HG02678 (cell line): ENCODE data around the gene ATAD1.
"Not testable (repeated sequence)": the region's sequence is repeated elsewhere in the genome, so short reads cannot be mapped to it uniquely, and the experiment has no call there.

Source experiments
- ATAC-seq: cut with Tn5 transposase; IDR thresholded peaks from one replicate; pipeline ENCODE4 v1.9.1; 2021; ENCODE audit warnings: mild to moderate bottlenecking, moderate library complexity; ENCODE audit not compliant: unreplicated experiment

ATAD1 gene

GRCh38 chr10:87817609-87818504 is at the start of gene ATAD1:
TSS of gene ATAD1 (minus strand) at chr10:87818226. CDS start at chr10:87814599, 3,627 bp downstream.
- ATAC-seq = peak; percentile 79

- no peak for ATAC-seq
Observed at GRCh38 chr10:87867453-87867852, 49.4 kb upstream of the ATAD1 start.

GRCh38 chr10:87866412-87866974 is 48.5 kb upstream of the ATAD1 start:
- ATAC-seq = no peak

- ATAC-seq = no peak
Observed at GRCh38 chr10:87865241-87865881, 47.3 kb upstream of the ATAD1 start.

DNA sequence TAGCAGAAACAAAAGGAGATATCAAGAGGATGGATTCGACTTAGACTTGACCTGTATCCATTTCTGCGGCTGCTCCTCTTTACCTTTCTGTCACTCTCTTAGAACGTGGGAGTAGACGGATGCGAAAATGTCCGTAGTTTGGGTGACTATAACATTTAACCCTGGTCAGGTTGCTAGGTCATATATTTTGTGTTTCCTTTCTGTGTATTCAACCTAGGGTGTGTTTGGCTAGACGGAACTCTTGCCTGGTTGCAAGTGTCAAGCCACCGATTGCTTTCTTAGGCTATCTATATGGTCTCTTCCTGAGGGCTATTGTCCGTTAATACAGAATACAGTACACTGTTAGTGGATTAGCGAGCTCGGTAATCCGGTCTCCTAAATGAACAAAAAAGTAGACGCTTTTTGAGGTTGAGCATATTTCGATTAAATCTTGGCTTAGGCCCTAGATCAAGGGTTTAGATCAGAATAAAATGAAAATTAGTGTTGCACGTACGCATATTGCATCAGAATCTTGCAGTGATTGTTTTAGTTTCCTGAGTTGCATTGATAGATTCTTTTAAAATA is 46.6 kb upstream of the ATAD1 start:
- no peak for ATAC-seq

DNA sequence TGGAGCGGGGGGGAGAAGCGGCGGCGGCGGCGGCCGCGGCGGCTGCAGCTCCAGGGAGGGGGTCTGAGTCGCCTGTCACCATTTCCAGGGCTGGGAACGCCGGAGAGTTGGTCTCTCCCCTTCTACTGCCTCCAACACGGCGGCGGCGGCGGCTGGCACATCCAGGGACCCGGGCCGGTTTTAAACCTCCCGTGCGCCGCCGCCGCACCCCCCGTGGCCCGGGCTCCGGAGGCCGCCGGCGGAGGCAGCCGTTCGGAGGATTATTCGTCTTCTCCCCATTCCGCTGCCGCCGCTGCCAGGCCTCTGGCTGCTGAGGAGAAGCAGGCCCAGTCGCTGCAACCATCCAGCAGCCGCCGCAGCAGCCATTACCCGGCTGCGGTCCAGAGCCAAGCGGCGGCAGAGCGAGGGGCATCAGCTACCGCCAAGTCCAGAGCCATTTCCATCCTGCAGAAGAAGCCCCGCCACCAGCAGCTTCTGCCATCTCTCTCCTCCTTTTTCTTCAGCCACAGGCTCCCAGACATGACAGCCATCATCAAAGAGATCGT is 46.0 kb upstream of the ATAD1 start:
- not testable (repeated sequence) for ATAC-seq

DNA sequence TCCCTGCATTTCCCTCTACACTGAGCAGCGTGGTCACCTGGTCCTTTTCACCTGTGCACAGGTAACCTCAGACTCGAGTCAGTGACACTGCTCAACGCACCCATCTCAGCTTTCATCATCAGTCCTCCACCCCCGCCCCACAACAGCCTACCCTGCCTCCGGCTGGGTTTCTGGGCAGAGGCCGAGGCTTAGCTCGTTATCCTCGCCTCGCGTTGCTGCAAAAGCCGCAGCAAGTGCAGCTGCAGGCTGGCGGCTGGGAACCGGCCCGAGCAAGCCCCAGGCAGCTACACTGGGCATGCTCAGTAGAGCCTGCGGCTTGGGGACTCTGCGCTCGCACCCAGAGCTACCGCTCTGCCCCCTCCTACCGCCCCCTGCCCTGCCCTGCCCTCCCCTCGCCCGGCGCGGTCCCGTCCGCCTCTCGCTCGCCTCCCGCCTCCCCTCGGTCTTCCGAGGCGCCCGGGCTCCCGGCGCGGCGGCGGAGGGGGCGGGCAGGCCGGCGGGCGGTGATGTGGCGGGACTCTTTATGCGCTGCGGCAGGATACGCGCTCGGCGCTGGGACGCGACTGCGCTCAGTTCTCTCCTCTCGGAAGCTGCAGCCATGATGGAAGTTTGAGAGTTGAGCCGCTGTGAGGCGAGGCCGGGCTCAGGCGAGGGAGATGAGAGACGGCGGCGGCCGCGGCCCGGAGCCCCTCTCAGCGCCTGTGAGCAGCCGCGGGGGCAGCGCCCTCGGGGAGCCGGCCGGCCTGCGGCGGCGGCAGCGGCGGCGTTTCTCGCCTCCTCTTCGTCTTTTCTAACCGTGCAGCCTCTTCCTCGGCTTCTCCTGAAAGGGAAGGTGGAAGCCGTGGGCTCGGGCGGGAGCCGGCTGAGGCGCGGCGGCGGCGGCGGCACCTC is 45.3 kb upstream of the ATAD1 start, which contains the start of the genes KLLN and PTEN:
Gene KLLN (minus strand): TSS at position 481 of the 891 bp plus-strand sequence. CDS start 1,046 bp downstream, outside the sequence.
Gene PTEN (plus strand): TSS at position 573 of the 891 bp plus-strand sequence. CDS start 845 bp downstream, outside the sequence.
- ATAC-seq = peak; percentile 36

- ATAC-seq = peak; percentile 16
Observed at GRCh38 chr10:87862679-87863052, 44.6 kb upstream of the ATAD1 start.

DNA sequence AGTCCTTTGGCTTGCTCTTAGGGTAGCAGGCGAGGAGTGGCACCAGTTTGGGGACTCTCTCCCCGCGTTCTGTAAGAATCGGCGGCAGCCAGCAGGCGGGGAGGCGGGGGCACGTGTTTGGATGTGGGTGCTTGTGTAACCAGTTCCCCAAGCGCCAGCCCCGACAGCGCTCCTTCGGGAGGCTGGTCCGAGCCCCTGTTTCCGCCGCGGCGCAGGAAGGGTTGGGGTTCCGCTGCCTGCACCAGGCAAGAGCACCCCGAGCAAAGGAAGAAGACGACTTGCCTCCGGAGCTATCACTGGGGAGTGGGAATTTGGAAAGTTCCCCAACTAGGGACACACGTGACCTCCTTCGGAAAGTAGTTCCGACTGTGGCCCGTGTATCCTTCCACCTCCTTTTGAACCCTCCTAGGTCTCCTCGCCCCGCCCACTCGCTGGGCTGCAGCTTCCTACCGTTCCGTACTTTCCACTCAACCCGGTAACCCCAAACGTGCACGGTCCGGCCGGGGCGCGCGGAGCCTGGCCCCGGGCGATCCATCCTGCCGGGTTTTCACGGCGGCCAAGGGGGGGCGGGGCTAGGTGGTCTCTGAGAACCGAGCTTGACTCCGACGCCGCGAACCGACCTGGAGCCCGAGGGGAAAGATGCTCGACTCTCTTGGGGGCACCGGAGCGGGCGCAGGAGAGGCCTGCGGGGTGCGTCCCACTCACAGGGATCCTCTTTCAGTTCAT is 44.1 kb upstream of the ATAD1 start:
- ATAC-seq = peak; percentile 50

- peak; percentile 13 for ATAC-seq
Observed at GRCh38 chr10:87861566-87861952, 43.5 kb upstream of the ATAD1 start.

- ATAC-seq = no peak
Observed at GRCh38 chr10:87860816-87861403, 42.9 kb upstream of the ATAD1 start.

DNA sequence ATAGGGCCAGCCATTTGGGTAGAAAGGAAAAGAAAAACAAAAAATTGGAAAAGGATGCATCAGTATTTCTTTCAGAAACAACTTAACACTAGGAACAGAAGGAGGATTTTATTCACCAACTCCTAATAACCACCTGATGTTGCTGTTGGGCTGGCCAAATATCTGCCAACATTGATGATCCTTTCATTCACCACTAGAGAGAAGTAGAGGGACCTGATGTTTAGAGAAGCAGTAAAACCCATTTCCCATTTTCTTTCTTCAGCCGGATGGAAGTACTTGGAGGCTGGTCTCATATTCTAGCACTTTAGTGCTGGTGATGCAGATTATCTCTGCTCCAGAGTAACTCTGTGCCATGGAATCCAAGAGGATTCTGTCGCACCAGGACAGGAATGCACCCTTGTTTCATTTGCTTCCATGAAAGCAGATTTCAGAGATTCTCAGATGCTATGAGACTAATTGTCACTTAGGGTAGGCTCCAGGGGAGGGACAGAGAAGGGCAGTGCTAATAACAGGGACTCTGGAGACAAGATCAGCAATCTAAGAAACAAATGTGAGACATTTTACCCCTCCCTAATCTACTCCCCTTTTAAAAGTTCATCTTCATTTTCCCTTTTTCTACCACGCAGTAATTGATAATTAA is 42.2 kb upstream of the ATAD1 start:
- no peak for ATAC-seq

- ATAC-seq = not testable (repeated sequence)
Observed at GRCh38 chr10:87855665-87856064, 37.6 kb upstream of the ATAD1 start.

DNA sequence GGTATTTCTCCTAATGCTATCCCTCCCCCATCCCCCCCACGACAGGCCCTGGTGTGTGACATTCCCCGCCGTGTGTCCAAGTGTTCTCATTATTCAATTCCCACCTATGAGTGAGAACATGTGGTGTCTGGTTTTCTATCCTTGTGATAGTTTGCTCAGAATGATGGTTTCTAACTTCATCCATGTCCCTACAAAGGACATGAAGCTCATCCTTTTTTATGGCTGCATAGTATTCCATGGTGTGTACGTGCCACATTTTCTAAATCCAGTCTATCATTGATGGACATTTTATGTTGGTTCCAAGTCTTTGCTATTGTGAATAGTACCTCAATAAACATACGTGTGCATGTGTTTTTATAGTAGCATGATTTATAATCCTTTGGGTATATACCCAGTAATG is 37.2 kb upstream of the ATAD1 start:
- not testable (repeated sequence) for ATAC-seq

- no peak for ATAC-seq
Observed at GRCh38 chr10:87852089-87852488, 34.1 kb upstream of the ATAD1 start.

DNA sequence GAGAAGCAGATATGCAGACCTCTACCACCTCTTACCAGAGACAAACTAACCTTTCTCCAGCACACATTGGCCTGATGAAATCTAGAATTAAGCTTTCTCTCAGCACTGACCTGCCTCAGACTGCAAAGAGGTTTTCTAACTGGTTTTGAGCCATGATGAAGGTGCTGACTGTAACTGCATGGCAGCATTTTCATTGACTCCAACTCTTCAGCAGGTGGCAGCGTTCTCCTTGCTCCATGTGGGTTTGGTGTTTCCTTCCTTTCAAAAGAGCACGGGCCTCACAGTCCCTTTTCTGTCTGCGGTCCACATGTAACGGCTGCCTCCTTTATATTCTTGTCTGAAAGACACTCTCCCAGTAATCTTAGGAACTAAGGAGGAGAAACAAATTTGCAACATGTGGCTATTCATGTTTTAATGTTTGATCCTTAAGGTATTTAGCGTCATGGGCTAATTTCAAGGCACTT is 32.7 kb upstream of the ATAD1 start:
- peak; percentile 78 for ATAC-seq

GRCh38 chr10:87849001-87849400 is 31.0 kb upstream of the ATAD1 start:
- no peak for ATAC-seq

DNA sequence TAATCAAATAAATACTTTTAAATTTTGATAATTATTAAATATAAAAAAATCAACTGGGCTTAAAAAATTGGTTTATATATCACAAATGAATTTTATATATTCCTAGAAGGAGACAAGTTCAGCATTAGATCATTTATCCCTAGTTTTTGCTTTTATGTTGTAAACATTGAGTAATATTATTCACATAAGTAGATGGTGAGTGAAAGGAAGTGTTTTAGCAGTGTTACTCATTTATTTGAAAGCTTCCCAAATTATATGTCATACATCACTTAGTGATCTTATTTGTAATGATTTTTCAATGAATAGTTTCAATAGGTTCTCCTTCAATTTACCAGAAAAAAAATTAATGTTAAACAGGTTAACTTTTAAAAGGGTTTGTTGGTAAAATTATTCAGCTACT is 29.5 kb upstream of the ATAD1 start:
- no peak for ATAC-seq
